SK-N-MC (cell line): ENCODE measurements around the gene DGKZ.
A peak's percentile ranks its signal among the peaks of the same experiment; 100 is the strongest.

Experiments
- EZH2 ChIP-seq: fragments of 200-600 bp; sonication (generic); IDR thresholded peaks from one replicate; pipeline ENCODE4 v1.6.1; 2017; ENCODE audit warnings: antibody characterized with exemption
- FOXP2 ChIP-seq: optimal IDR thresholded peaks from 2 replicates; pipeline ENCODE3; 2011; ENCODE audit warnings: mild to moderate bottlenecking, moderate library complexity; ENCODE audit not compliant: insufficient read depth; ENCODE audit errors: extremely low read length, control extremely low read depth
- POLR2AphosphoS5 ChIP-seq: IDR thresholded peaks from 2 replicates; pipeline ENCODE4 v1.6.1; 2012; ENCODE audit warnings: mild to moderate bottlenecking, low read depth, low read length, borderline replicate concordance

GRCh38 chr11:46427364-46427763, 80.1 kb downstream of the DGKZ start:
- TF ChIP-seq POLR2AphosphoS5 (peak; percentile 58; the same call in 1 of the 2 replicates), EZH2 (no peak), FOXP2 (no peak)
